ENCODE measurements around the gene CMC2. TPM values are rescaled to one million over a fixed set of nuclear protein-coding genes. Genes with fewer than 3 reads are reported as not detected.

Gene CMC2
- total RNA-seq, 1 donor from 2014 or later = 32.7 TPM

DNA sequence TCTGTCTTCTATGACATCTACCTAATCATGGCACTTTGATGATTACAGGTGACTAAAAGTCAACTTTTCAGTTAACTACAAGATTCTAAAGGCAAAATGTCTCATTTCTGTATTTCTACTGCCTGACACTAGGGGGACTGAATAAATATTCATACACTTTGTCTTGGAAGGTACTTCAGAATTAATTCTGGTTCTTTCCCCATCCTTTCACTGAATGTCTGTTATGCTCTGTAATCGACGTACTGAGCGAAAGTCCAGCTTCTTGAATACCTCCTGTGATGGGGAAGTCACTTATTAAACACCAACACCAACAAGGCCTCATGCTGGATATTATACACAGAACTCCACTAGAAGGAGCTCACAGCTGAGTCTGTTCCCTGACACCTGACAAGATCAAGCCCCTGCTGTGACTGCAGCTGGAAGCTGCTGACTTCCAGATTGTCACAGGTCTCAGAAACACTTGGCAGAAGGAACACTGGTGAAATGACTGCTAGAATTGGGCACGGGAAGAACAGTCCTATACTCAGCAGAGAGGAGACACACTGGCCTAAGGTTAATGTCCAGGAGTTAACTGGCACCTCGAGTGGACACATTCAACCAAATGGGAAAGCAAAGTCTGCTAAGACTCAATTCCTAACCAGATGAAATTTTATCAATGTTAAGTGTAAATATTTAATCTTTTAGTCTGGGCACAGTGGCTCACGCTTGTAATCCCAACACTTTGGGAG lies 31.9 kb downstream of the CMC2 start:
- no peak for DNase-seq (ENCODE audit: low read depth in 2 of 2)

DNA sequence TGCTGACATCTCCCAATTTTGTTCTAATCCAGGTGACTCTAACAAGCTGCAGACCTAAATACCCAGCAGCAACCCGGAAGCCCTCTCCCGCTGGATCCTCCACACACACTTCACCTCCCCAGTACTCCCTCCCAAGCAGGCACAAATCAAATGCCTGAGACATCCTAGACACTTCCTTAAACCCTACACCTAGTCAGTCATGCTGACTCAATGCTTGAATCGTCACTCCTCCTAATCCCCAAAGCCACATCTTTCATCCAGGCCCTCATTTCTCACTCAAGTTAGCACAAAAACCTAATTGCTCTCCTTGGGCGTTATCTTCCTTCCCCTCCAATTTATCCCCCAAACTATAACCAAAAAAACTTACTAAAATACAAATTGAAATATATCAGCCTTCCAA lies 32.7 kb downstream of the CMC2 start:
- DNase-seq (ENCODE audit: low read depth in 2 of 2) = no peak

DNA sequence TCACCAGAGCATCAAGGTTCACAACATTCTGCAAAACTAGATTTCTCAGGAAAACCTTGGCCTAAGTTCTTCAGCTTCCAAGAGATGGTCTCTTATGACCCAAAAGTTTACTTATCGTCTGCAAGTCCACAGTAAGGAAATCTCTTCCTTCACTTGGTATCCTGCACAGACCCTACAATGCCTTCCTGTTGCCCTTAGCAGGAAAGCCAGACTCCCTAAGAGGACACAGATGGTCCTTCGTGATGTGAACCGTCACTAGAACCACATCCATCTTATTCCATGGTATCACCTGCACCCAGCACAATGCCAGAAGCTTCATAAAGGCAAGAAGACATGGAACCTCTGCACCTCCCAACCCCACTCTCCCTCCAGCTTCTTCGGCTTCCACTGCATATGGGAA lies 34.1 kb downstream of the CMC2 start:
- peak in 1 of 2 donors; percentile 56 for DNase-seq (ENCODE audit: low read depth in 2 of 2)

DNA sequence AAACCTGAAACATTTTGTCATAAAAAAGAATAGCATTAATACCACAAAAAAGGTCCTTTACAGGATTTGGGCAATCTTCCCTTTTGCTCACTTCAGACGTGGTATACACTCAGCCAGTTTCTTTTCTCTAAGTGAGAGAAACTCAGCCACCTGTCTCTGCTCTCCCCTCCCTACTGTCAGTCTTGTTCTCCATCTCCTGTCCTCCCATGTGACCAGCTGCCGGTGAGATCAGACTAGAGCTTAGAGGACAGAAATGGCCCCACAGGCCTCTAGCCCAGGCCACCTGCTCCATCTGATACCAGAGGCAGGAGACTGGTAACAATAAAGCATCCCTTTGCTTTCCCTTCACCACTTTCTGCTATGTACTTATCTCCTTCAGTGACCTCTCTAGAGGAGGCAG lies 34.9 kb downstream of the CMC2 start:
- no peak for DNase-seq (ENCODE audit: low read depth in 2 of 2)

DNA sequence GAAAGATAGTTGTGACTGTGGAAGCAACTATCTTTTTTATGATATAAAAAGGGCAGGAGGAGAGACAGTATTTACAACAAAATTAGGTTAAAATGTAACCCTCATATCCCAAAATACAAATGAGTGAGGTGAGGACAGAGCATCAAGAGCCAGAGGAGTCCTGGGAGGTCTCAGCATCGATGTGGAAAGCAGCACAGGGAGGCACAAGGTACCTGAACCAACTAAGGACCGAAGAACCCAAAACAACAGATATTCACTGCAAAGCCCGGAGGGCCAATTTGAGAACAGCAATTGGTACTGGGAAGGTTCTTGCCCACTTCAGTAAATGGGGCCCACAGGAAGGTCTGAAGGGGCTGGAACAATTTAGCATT lies 37.6 kb downstream of the CMC2 start:
- no peak for DNase-seq (ENCODE audit: low read depth in 2 of 2)

DNA sequence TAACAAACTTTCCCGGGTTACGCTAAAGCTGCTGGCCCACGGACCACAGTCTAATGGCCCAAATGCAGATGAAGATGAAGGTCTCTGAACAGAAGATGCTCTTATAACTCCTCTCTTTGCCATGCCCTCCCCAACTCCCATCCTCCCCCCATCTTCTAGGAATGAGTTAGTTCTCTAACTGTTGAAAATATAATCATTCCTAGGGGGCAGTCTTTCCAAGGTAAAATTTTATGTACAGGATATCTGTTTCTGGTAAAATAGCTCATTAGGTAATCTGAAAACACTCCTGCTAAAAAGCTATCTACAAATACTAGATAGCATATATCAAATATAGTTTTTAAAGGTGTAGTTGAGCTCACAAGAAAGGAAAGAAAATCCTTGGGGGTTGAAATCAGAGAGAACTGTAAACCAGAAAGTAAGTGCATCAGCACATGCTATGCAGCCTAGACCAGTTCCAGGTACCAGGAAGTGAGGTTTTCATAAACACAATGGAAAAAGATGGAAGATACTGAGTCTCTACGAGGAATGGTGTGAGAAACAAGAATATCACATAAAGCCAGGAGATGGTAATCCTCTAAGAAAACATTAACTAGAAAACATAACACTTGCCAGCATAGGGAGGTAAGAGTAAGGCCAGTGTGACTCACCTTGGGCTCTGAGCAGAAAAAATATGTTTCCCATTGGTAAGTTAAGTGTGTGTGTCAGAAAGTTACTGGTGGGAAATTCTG lies 38.1 kb downstream of the CMC2 start:
- DNase-seq (ENCODE audit: low read depth in 2 of 2) = peak in 1 of 2 donors; percentile 57

DNA sequence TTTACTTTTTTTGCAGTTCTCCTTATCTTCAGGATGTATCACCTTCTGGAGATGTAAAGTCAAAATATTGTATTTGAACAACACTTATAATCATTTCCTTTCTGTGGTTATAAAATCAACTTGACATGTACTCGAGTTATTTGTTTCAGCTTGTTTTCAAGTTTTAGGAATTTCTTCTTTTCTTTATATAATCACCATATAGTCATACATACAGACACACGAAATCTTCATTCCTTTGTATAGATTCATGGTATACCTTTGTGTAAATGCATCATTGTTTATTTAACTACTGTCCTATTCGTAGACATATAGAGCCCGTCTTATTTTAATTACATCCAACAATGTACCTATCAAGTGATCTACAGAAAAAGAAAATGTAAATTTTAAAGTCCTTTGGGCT lies 40.1 kb downstream of the CMC2 start:
- DNase-seq (ENCODE audit: low read depth in 2 of 2) = no peak

DNA sequence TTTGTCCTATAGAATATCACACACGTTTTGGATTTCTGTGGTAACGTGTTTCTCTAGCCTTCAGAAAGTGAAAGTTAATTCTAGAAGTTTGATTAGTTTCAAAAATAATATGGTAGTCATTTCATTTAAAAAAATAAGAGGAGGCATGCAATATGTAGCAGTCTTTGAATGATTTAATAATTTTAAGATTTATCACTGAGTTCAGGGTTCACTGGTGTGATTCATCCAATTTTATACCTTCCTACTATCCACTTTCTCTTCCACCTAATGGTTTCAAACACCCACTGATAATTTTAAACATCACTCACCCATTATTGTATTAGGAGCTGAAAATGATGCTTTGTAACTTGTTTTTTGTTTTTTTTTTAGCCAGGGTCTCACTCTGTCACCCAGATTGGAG lies 42.3 kb downstream of the CMC2 start:
- no peak for DNase-seq (ENCODE audit: low read depth in 2 of 2)

DNA sequence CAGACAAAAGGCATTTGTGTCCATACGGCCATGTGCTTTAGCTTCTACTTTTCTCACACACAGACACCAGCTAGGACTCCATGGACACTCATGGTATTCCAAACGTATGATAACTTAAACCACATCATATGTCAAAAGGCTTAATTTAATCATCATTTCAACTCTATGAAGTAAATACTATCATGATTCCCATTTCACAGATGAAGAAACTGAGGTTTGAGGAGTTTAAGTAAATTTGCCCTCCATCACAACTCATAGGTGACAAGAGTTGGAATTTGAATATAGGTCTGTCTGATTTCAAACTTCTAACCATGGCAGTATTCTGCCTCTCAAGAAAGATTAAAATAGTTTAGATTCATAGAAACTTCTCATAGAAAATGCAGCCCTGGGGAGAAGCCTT lies 43.8 kb downstream of the CMC2 start:
- DNase-seq (ENCODE audit: low read depth in 2 of 2) = no peak

DNA sequence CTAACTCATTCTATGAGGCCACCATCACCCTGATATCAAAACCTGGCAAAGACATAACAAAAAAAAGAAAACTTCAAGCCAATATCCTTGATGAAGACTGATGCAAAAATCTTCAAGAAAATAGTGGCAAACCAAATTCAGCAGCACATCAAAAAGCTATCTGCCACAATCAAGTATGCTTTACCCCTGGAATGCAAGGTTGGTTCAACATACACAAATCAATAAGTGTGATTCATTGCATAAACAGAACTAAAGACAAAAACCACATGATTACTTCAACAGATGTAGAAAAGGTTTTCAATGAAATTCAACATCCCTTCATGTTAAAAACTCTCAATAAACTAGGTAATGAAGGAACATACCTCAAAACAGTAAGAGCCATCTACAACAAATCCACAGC lies 48.4 kb downstream of the CMC2 start:
- DNase-seq (ENCODE audit: low read depth in 2 of 2) = no peak

DNA sequence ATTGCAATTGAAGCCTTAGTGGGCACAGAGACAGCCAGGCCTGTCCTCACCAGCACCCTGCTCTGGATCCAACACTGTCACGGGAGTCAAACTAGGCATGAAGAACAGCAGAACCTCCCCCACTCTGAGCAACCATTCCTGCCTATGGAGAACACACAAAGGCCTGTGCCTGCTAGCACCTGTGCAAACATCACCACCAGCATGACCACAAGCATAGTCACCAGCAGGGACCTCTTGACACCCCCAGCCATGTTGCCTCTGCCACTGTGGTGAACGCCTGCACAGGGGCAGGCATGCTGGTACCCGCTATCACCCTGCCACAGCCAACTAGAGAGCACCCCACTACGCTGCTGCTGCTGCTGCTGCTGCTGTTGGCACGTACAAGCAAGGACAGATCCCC lies 51.7 kb downstream of the CMC2 start:
- DNase-seq (ENCODE audit: low read depth in 2 of 2) = no peak

DNA sequence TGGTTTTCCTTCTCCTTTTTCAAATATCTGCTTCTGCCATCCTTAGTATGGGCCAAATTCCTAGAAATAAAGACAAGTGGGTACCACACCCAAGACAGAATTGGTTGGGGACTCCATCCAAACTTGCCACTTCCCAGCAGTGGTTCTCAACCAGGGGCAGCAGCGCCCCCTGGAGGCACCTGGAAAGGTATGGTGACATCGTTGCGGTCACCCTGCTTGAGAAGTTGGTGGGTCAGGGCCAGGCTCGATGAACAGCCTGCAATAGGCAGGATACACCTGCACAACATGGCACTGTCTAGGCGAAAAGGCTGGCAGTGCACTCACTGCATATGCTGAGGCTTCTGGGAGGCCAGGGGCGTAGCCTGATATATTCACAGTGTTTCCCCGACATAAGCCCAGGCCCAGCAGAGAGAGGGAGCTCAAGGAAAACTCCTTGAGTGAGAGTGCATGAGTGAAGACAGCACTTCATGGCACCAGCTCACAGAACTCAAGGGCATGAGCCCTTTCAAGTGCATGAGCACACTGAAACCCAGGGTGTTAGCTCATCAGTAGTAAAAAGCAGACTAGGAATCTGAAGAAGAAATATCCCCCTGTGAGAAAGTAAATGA lies 57.7 kb downstream of the CMC2 start:
- peak in 1 of 2 donors; percentile 78 for DNase-seq (ENCODE audit: low read depth in 2 of 2)

DNA sequence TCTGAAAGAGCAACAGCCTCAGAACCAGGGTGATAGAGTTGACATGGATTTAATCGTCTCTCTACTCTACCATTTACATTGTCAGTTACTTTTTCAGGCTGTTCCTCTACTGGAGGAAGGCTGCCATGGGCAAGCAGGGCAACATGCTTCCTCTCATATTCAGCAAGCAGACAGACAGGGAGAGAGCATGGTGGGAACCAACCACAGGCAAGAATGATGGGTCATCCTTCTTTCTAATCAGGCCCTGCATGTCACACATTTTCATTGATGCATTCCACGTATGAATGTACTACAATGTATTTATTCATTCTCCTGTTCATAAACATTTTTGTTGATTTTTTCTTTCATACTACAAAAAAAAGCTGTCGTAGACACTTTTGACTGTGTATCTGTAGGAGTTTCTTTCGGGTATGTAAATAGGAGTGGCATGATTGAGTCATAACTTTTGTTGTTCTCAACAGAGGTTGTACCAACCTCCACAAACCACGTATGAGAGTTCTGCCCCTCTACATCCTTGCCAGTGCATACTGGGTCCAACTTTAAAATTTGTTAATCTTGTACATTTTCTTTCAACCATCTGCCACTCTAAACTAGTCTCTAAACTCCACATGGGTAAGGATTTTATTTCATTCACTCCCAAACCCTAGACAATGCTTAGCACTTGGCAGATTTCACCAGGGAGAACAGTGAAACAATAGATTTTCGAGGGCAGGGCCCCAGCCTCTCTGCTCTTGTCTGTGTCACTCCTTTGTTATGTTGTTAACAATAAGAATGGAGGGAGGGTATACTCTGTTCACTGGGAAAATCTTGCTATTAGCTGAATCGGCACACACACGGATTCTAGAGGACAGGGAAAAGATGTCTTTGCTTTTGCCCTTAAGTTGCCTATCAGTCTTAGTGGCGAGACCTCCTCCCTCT lies 58.7 kb downstream of the CMC2 start:
- peak in 1 of 2 donors; percentile 75 for DNase-seq (ENCODE audit: low read depth in 2 of 2)

DNA sequence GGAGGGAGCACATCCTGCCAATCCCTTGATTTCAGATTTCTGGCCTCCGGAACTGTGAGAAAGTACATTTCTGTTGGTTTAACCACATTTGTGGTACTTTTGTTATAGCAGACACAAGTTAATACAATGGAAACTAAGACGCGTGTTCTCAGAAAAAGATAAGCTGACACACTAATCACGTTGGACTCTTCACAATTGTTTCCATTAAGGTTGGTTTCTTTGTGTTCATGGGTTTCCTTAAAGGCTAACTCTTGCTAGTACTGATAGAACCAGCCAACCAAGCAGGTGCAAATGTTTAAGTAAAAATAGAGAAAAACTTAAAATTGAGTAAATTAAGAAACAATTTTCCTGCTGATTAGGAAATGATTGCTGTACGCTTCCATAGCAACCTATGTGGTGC lies 59.4 kb downstream of the CMC2 start:
- no peak for DNase-seq (ENCODE audit: low read depth in 2 of 2)

DNA sequence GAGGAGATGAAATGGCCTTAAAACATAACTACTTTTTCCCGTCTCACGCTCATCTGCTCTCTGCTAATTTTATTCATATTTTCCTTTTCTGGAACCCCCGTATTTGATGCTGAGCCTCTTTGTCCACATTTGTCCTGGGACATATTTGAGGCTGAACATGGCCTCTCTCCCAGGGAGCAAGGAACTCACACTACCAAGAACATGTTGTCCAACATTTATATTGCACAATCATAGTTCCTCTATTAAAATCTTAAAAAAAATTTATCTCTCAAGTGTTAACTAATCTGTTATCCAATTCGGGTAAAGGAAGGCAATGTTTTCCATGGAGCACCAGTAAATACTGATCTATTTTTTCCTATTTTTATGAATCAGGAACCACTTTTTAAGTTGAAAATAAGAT lies 60.2 kb downstream of the CMC2 start:
- no peak for DNase-seq (ENCODE audit: low read depth in 2 of 2)

DNA sequence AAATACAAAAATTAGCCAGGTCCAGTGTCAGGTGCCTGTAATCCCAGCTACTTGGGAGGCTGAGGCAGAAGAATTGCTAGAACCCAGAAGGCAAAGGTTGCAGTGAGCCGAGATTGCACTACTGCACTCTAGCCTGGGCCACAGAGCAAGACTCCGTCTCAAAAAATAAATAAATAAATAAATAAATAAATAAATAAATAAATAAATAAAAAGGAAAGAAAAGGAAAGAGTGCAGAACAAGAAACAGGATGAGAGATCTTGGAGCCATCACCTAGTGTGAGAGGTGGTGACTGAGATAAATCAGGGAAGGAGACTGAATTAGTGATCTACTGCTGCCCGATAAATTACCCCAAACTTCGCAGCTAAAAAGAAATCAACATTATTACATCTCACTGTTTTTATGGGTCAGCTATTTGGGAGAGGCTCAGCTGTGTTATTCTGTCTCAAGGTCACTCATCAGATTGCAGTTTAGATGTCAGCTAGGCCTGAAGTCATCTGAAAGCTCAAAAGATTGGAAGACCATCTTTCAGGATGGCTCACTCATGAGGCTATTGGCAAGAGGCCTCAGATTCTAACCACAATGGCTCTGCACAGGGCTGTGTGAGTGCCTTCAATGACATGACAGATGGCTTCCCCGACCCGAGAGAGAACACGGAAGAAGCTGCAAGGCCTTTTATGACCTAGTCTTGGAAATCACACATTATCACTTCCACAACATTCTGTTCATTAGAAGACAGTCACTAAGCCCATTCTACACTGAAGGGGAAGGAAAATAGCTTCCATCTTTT lies 66.4 kb downstream of the CMC2 start:
- DNase-seq (ENCODE audit: low read depth in 2 of 2) = no peak

DNA sequence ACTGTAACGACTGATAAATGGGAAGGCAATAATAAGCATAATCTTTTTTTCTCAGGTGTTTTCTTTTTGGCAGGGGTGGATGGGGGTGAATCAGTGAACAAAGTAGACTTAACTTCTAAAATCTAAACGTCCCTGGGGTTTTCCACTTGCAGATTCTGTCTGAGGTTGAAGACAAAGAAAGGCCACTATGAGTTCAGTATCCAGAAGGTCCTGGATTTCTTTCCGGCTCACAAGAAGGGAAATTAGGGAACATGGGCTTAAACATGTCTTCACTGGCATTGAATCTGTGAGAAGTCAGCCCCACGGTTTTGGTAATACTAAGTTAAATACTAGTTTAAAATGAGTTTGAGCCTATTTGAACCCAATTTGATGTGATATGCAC lies 67.8 kb downstream of the CMC2 start:
- DNase-seq (ENCODE audit: low read depth in 2 of 2) = no peak

DNA sequence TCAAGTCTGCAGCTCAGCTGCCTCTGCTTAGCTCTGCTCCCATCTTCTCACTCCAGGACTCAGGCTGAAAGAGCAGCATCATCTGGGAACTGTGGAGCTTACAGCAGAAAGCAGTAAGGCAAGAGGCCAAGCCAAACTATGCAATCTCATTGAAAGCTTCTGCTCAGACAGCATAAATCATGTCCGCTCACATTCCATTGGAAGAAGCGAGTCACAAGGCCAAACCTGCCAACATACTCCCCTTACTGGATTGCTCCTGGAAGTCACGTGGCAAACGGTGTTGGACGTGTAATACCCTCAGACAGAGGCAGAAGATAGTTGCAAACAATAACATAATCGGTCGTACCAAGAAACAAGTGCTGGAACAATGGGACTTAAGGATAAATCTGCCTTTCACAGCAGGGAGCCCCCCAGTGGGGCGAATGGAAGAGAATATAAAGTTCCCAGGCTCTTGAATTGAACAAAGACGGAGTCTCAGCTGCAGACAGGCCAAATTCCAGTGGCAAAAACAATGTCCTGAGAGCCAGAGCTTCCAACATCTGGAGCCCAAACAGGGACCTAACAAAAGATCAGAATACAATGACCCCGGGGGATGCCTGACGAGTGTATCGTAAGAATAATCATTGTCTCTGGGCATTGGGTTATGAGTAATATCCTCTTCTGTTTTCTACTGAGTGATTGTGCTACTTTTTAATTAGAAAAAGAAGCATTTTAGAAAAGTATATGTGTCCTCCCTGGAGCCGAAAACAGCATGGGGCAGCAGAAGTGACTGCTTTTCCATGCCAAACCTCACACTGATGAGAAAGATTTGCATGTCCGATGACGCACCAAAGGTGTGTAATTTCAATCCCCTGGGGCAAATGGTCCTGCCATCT lies 68.4 kb downstream of the CMC2 start:
- DNase-seq (ENCODE audit: low read depth in 2 of 2) = peak; percentile 98 to 99

DNA sequence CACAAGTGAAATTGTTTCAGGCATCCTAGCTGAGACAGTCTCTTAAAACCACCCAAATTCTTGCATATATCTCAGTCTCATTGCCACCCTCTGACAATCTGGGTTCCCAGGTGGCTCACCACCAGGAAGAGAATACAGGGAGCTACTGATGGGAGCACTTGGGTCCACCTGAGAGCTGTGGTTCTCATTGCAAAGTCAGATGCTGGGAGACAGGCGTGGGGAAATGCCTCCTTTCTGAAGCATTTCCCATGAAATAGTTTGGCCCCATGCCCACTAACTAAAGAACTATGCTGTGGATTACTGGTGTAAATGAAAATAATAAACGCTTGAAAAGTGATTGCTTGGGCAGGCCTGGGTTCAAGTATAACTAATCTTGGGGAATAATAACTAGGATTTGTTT lies 70.3 kb downstream of the CMC2 start:
- DNase-seq (ENCODE audit: low read depth in 2 of 2) = peak in 1 of 2 donors; percentile 88

DNA sequence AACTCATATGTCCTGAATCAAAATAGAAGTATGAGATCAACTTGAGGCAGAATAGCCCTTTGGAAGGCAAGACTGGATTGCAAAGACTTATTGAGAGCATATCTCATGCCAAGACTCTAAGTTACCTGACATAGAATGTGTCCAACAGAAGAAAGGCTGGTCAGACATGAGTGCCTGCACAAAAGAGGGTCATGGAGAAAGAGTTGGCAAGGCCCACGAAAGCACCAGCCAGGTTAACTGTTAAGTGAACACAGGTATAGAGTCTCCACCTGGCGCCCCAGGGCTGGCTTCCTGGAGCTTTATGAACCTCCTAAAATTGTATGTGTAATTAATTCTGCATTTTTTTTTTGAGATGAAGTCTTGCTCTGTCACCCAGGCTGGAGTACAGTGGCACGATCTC lies 71.0 kb downstream of the CMC2 start:
- no peak for DNase-seq (ENCODE audit: low read depth in 2 of 2)
